Lower leg skin (tissue), 4 donors: ENCODE measurements around the gene CNPPD1. TPM values are rescaled to one million over a fixed set of nuclear protein-coding genes. Genes with fewer than 3 reads are reported as not detected.

Experiments used
- DNase-seq, 2 donors: peaks; one replicate each; pipeline ENCODE4 v3.0.0-alpha.2; 2019; ENCODE audit warnings: low spot score in 2 of 2
- H3K4me3 ChIP-seq: fragments of 200-600 bp; sonication (generic); 2 replicates; pipeline ENCODE4 v1.5.1; 2017; ENCODE audit warnings: mild to moderate bottlenecking, low read depth; ENCODE audit not compliant: poor library complexity, severe bottlenecking
- POLR2A ChIP-seq, 2 donors: fragments of 450-650 bp; IDR thresholded peaks; one replicate each; pipeline ENCODE4 v1.6.1; 2016 to 2017; ENCODE audit warnings: antibody characterized with exemption in 2 of 2, mild to moderate bottlenecking in 1 of 2, moderate library complexity in 1 of 2
- WGBS, 2 donors: methylation state at CpG; one replicate each; pipeline ENCODE4 v1.1.5; 2018; 5-methylcytosine and 5-hydroxymethylcytosine counted together
- intact Hi-C: fragments of 100-400 bp; cut with DNase I; formaldehyde crosslinking; loops from one replicate; pipeline ENCODE4 v1.15.0; 2023; ENCODE audit warnings: low total_unique reads
- total RNA-seq, 4 donors: library from RNA; depleted of rRNA; stranded (reverse); fragments of >200 nt; gene quantifications; one replicate each; pipeline ENCODE4 v1.1.0, GENCODE V29; 2016
- TF ChIP-seq, protein P1 (sequence below), 3 donors: fragments of 450-650 bp; IDR thresholded peaks; one replicate each; pipeline ENCODE4 v1.5.1; 2016; ENCODE audit warnings: antibody characterized with exemption in 3 of 3, mild to moderate bottlenecking in 3 of 3, moderate library complexity in 2 of 3

CNPPD1 gene
- total RNA-seq, 4 donors from 2014 or later = 48.0 to 76.7 (median 66.9) TPM

GRCh38 chr2:219199470-219200211, 22.9 kb upstream of the CNPPD1 start:
- DNase-seq = peak in 1 of 2 donors; percentile 50
- 83 to 88% methylated on average over 12 of the region's 12 CpGs for WGBS, 2 donors
- intact Hi-C loops = no loop called here
- H3K4me3 ChIP-seq = no peak overlapping the region
- TF ChIP-seq POLR2A (IDR thresholded peaks at IDR 0.05) = no peak
- TF ChIP-seq, protein P1, sequence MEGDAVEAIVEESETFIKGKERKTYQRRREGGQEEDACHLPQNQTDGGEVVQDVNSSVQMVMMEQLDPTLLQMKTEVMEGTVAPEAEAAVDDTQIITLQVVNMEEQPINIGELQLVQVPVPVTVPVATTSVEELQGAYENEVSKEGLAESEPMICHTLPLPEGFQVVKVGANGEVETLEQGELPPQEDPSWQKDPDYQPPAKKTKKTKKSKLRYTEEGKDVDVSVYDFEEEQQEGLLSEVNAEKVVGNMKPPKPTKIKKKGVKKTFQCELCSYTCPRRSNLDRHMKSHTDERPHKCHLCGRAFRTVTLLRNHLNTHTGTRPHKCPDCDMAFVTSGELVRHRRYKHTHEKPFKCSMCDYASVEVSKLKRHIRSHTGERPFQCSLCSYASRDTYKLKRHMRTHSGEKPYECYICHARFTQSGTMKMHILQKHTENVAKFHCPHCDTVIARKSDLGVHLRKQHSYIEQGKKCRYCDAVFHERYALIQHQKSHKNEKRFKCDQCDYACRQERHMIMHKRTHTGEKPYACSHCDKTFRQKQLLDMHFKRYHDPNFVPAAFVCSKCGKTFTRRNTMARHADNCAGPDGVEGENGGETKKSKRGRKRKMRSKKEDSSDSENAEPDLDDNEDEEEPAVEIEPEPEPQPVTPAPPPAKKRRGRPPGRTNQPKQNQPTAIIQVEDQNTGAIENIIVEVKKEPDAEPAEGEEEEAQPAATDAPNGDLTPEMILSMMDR (IDR thresholded peaks at IDR 0.05) = no peak

DNA sequence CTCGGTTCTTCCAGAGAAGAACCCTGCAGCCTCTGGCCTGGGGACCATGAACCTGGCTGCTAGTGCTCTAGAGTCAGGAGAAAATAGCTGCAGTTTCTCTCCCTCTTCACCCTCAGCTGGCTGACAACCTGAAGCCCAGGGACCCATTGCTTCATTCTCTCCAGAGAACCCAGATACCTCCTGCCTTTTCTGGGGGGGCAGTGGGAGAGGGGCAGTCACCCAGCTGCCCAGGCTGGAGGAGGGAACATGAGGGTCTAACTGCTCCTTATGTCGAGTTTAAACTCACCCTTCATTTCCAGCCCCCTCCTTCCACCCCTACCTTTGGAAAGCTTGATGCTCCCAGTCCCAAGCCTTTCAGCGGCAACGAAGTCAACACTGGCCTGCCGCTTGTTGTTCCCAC, 22.2 kb upstream of the CNPPD1 start:
- no peak overlapping the region for H3K4me3 ChIP-seq
- intact Hi-C loops = no loop called here
- TF ChIP-seq, protein P1 (IDR thresholded peaks at IDR 0.05) = no peak
- no peak for TF ChIP-seq POLR2A (IDR thresholded peaks at IDR 0.05)
- 80 to 84% methylated on average over 5 of the region's 5 CpGs for WGBS, 2 donors
- DNase-seq = peak in 1 of 2 donors; percentile 45

DNA sequence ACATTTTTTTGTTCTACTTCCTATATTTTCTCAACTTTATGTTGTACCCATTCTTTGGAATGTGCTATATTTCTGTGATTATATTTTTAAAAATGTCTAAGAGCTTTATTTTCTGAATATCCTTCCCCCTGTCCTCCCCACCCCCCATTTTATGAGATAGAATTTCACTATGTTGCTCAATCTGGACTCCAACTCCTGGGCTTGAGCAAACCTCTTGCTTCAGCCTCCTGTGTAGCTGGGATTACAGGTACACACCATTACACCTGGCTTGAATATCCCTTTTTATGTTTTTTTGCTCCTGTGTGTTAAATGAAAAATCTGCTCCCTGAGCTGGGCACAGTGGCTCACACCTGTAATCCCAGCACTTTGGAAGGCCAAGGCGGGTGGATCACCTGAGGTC, 20.7 kb upstream of the CNPPD1 start:
- peak in 1 of 2 donors; percentile 10 for DNase-seq
- intact Hi-C loops = no loop called here
- WGBS, 2 donors = 88 to 94% methylated on average over 1 of the region's 1 CpG
- no peak overlapping the region for H3K4me3 ChIP-seq
- TF ChIP-seq, protein P1 (IDR thresholded peaks at IDR 0.05) = no peak
- no peak for TF ChIP-seq POLR2A (IDR thresholded peaks at IDR 0.05)

DNA sequence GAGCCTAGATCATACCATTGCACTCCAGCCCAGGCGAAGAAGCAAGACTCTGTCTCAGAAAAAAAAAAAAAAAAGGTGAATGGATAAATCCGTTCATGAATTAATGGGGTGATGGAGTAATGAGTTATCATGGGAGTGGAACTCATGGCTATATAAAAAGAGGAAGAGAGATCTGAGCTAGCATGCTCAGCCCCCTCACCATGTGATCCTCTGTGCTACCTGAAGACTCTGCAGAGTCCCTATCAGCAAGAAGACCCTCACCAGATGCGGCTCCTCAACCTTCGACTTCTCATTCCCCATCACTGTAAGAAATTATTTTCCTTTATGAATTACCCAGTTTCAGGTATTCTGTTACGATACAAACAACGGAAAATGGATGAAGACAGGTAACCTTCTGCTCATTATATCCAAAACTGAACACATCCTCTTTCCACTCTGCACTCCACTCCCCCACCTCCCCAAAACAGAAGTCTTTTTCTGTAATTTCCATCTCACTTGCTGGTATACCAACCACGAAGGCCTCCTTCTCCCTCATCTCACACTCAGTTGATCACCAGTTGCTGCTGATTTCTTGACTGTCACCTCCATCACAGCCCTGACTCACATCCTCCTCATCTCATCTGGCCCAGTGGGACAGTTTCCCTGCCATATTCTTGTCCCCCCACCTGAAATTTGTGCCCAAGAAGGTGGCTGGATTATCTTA, 10.2 kb upstream of the CNPPD1 start:
- peak in 1 of 2 donors; percentile 1 for DNase-seq
- WGBS, 2 donors = 84 to 88% methylated on average over 7 of the region's 7 CpGs
- no peak for TF ChIP-seq POLR2A (IDR thresholded peaks at IDR 0.05)
- TF ChIP-seq, protein P1 (IDR thresholded peaks at IDR 0.05) = no peak
- intact Hi-C loops = no loop called here
- H3K4me3 ChIP-seq = no peak overlapping the region

GRCh38 chr2:219184121-219184520, 7.4 kb upstream of the CNPPD1 start:
- peak in 1 of 2 donors; percentile 17 for DNase-seq
- TF ChIP-seq POLR2A (IDR thresholded peaks at IDR 0.05) = no peak
- TF ChIP-seq, protein P1 (IDR thresholded peaks at IDR 0.05) = no peak
- WGBS, 2 donors = 94 to 96% methylated on average over 2 of the region's 2 CpGs
- intact Hi-C loops = no loop called here
- H3K4me3 ChIP-seq = no peak overlapping the region
